ENCODE results near the gene SMOC1.

SMOC1 gene

GRCh38 chr14:69904246-69904645 lies 25.0 kb downstream of the SMOC1 start:
- TF ChIP-seq REST (IDR thresholded peaks at IDR 0.05; ENCODE audit: insufficient read depth in 1 of 2, low read depth in 2 of 2, low read length in 2 of 2) (no peak), FOXP2 (optimal IDR thresholded peaks at IDR 0.05; ENCODE audit: borderline replicate concordance, extremely low read depth, extremely low read length, insufficient read depth) (no peak), SIN3A (IDR thresholded peaks at IDR 0.05; ENCODE audit: borderline replicate concordance, insufficient read depth, low read length) (no peak), TAF1 (IDR thresholded peaks at IDR 0.05; ENCODE audit: borderline replicate concordance, insufficient read depth, low read length) (no peak), POLR2AphosphoS5 (IDR thresholded peaks at IDR 0.05; ENCODE audit: low read depth, low read length) (no peak)

- TF ChIP-seq SIN3A (IDR thresholded peaks at IDR 0.05; ENCODE audit: borderline replicate concordance, insufficient read depth, low read length) (no peak), TAF1 (IDR thresholded peaks at IDR 0.05; ENCODE audit: borderline replicate concordance, insufficient read depth, low read length) (no peak), REST (IDR thresholded peaks at IDR 0.05; ENCODE audit: insufficient read depth in 1 of 2, low read depth in 2 of 2, low read length in 2 of 2) (no peak), FOXP2 (optimal IDR thresholded peaks at IDR 0.05; ENCODE audit: borderline replicate concordance, extremely low read depth, extremely low read length, insufficient read depth) (no peak), POLR2AphosphoS5 (IDR thresholded peaks at IDR 0.05; ENCODE audit: low read depth, low read length) (no peak)
Observed at GRCh38 chr14:69906201-69906600, 27.0 kb downstream of the SMOC1 start.

- TF ChIP-seq POLR2AphosphoS5 (IDR thresholded peaks at IDR 0.05; ENCODE audit: low read depth, low read length) = no peak
- TF ChIP-seq TAF1 (IDR thresholded peaks at IDR 0.05; ENCODE audit: borderline replicate concordance, insufficient read depth, low read length) = no peak
- TF ChIP-seq FOXP2 (optimal IDR thresholded peaks at IDR 0.05; ENCODE audit: borderline replicate concordance, extremely low read depth, extremely low read length, insufficient read depth) = no peak
- no peak for TF ChIP-seq SIN3A (IDR thresholded peaks at IDR 0.05; ENCODE audit: borderline replicate concordance, insufficient read depth, low read length)
- no peak for TF ChIP-seq REST (IDR thresholded peaks at IDR 0.05; ENCODE audit: insufficient read depth in 1 of 2, low read depth in 2 of 2, low read length in 2 of 2)
Observed at GRCh38 chr14:69909826-69910550, 30.8 kb downstream of the SMOC1 start.

GRCh38 chr14:69910871-69911270 lies 31.7 kb downstream of the SMOC1 start:
- TF ChIP-seq POLR2AphosphoS5 (IDR thresholded peaks at IDR 0.05; ENCODE audit: low read depth, low read length) (no peak), TAF1 (IDR thresholded peaks at IDR 0.05; ENCODE audit: borderline replicate concordance, insufficient read depth, low read length) (no peak)

- TF ChIP-seq SIN3A (IDR thresholded peaks at IDR 0.05; ENCODE audit: borderline replicate concordance, insufficient read depth, low read length) (no peak), REST (IDR thresholded peaks at IDR 0.05; ENCODE audit: insufficient read depth in 1 of 2, low read depth in 2 of 2, low read length in 2 of 2) (no peak), TAF1 (IDR thresholded peaks at IDR 0.05; ENCODE audit: borderline replicate concordance, insufficient read depth, low read length) (no peak), POLR2AphosphoS5 (IDR thresholded peaks at IDR 0.05; ENCODE audit: low read depth, low read length) (no peak), FOXP2 (optimal IDR thresholded peaks at IDR 0.05; ENCODE audit: borderline replicate concordance, extremely low read depth, extremely low read length, insufficient read depth) (no peak)
Observed at GRCh38 chr14:69913686-69914085, 34.5 kb downstream of the SMOC1 start.

Measured in PFSK-1 (cell line).